Upper lobe of right lung (tissue), 1 donor: Measurements from ENCODE around the gene DEFB112. TPM values are rescaled to one million over a fixed set of nuclear protein-coding genes. Genes with fewer than 3 reads are reported as not detected.

Source experiments
- ATAC-seq: fragments of 200-7000 bp; cut with Tn5 transposase; one replicate; pipeline ENCODE4 v1.9.1; 2020; ENCODE audit warnings: mild to moderate bottlenecking, moderate library complexity
- DNase-seq: peaks from one replicate; pipeline ENCODE4 v3.0.0-alpha.2; 2020
- H3K27ac ChIP-seq: fragments of 200-600 bp; one replicate; pipeline ENCODE4 v1.8.0; 2022
- H3K27me3 ChIP-seq: fragments of 200-600 bp; one replicate; pipeline ENCODE4 v1.8.0; 2022; ENCODE audit warnings: mild to moderate bottlenecking
- H3K36me3 ChIP-seq: fragments of 200-600 bp; one replicate; pipeline ENCODE4 v1.8.0; 2022
- H3K4me1 ChIP-seq: fragments of 200-600 bp; one replicate; pipeline ENCODE4 v1.8.0; 2022
- H3K4me3 ChIP-seq: fragments of 200-600 bp; one replicate; pipeline ENCODE4 v1.8.0; 2022; ENCODE audit warnings: mild to moderate bottlenecking
- H3K9me3 ChIP-seq: fragments of 200-600 bp; one replicate; pipeline ENCODE4 v1.8.0; 2022
- intact Hi-C: fragments of 100-400 bp; cut with DNase I; formaldehyde crosslinking; loops from one replicate; pipeline ENCODE4 v1.11.0; 2022
- total RNA-seq: library from RNA; stranded (reverse); fragmentation: NEBNext Ultra II Directional; extraction: Animal tissue kit (Norgen Biotek cat#: 25700); gene quantifications from one replicate; pipeline ENCODE4 v1.2.1, GENCODE V29; 2021
- TF ChIP-seq, protein P1 (sequence below): fragments of 200-600 bp; IDR thresholded peaks from one replicate; pipeline ENCODE4 v1.8.0; 2022; ENCODE audit warnings: antibody characterized with exemption
- donor health status: DM: no; HTN: yes; CAD: no; lungs with severe emphysema.

The DEFB112 gene
- total RNA-seq, 1 donor from 2014 or later, result not detected

- intact Hi-C loops, result no loop called here
- ATAC-seq, result no peak
- no peak overlapping the region for H3K4me3 ChIP-seq
- no peak for DNase-seq
- H3K27ac ChIP-seq, result no peak overlapping the region
- H3K36me3 ChIP-seq, result no peaks in the 10 kb centered on the region
- no peaks in the 10 kb centered on the region for H3K4me1 ChIP-seq
- H3K9me3 ChIP-seq, result no peaks in the 10 kb centered on the region
- H3K27me3 ChIP-seq, result no peaks in the 10 kb centered on the region
- TF ChIP-seq, protein P1, sequence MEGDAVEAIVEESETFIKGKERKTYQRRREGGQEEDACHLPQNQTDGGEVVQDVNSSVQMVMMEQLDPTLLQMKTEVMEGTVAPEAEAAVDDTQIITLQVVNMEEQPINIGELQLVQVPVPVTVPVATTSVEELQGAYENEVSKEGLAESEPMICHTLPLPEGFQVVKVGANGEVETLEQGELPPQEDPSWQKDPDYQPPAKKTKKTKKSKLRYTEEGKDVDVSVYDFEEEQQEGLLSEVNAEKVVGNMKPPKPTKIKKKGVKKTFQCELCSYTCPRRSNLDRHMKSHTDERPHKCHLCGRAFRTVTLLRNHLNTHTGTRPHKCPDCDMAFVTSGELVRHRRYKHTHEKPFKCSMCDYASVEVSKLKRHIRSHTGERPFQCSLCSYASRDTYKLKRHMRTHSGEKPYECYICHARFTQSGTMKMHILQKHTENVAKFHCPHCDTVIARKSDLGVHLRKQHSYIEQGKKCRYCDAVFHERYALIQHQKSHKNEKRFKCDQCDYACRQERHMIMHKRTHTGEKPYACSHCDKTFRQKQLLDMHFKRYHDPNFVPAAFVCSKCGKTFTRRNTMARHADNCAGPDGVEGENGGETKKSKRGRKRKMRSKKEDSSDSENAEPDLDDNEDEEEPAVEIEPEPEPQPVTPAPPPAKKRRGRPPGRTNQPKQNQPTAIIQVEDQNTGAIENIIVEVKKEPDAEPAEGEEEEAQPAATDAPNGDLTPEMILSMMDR, result no peak
These were observed 26.7 kb upstream of the DEFB112 start for GRCh38 chr6:50076431-50076830.

GRCh38 chr6:50071921-50072320 lies 22.2 kb upstream of the DEFB112 start:
- Histone ChIP-seq H3K27ac (no peak overlapping the region), H3K27me3 (no peaks in the 10 kb centered on the region), H3K4me3 (no peak overlapping the region), H3K9me3 (no peaks in the 10 kb centered on the region), H3K4me1 (no peaks in the 10 kb centered on the region), H3K36me3 (no peaks in the 10 kb centered on the region)
- TF ChIP-seq, protein P1, result no peak
- intact Hi-C loops, result no loop called here
- DNase-seq (no peak), ATAC-seq (no peak)

DNA sequence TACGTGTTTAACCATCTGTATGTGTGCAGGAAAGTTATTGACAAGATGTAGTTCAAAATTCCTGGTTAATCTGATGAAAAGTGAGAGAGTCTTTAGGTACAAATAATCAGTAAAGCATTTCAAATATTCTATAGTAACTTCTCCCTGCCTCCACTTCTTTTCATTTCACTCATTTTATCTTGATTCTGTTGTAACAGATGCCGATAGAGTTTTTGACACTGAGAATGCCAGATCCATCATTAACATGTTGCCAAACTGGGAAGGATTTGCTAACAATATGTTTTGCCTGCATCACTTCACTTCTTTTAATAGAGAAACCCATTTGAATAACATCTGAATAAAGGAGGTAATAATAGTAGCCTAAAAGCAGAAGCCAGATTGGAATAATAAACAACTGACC lies 20.4 kb upstream of the DEFB112 start:
- no peaks in the 10 kb centered on the region for H3K4me1 ChIP-seq
- intact Hi-C loops, result no loop called here
- H3K4me3 ChIP-seq, result no peak overlapping the region
- no peak for ATAC-seq
- DNase-seq, result no peak
- no peaks in the 10 kb centered on the region for H3K27me3 ChIP-seq
- no peak overlapping the region for H3K27ac ChIP-seq
- no peaks in the 10 kb centered on the region for H3K36me3 ChIP-seq
- H3K9me3 ChIP-seq, result no peaks in the 10 kb centered on the region
- TF ChIP-seq, protein P1, result no peak

DNA sequence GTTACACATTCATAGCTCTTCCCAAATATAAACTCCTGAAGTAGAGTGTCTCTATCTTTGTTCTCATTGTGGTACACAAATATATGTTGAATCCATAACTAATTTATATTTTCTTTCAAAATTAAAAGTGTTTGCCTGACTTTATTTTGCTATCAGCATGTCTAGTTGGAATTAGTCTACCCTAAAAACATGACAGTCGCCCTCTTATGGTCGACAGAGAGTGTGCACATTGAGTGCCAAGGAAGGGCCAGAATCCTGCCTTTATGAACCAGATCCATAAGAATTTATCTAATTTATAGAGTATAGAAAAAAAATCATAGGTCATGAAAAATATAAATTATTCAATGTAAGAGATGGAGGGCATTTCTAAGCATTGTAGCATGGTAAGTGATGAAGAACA lies 12.3 kb upstream of the DEFB112 start:
- TF ChIP-seq, protein P1, result no peak
- intact Hi-C loops, result no loop called here
- no peak overlapping the region for H3K27ac ChIP-seq

DNA sequence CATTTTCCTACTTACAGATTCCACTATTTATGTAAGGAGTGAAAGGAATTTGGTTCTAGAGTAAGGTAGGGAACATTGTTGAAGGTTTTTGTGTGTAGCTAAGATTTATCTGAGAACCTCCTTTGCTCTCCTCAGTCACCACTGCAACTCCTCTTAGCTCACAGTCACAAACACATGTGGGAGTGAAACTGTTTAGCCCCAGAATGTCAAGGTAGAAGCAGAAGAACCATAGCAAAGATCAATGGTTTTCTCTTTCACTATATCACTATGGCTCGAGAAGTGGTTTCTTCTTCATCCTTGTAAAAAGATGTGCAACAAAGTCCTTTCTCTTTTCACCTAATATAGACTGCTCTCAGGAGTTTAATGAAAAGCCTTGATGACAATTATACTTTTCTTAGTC lies 6.5 kb upstream of the DEFB112 start:
- H3K36me3 ChIP-seq, result no peaks in the 10 kb centered on the region
- H3K9me3 ChIP-seq, result no peaks in the 10 kb centered on the region
- TF ChIP-seq, protein P1, result no peak
- no peak overlapping the region for H3K4me3 ChIP-seq
- intact Hi-C loops, result no loop called here
- H3K27me3 ChIP-seq, result no peaks in the 10 kb centered on the region
- H3K27ac ChIP-seq, result no peak overlapping the region
- no peaks in the 10 kb centered on the region for H3K4me1 ChIP-seq
- no peak for ATAC-seq
- no peak for DNase-seq

More for the DNA sequence above, 12.3 kb upstream of the DEFB112 start:
- H3K27me3 ChIP-seq, result no peaks in the 10 kb centered on the region
- H3K36me3 ChIP-seq, result no peaks in the 10 kb centered on the region
- H3K4me1 ChIP-seq, result no peaks in the 10 kb centered on the region
- DNase-seq, result no peak
- no peak for ATAC-seq
- no peaks in the 10 kb centered on the region for H3K9me3 ChIP-seq
- no peak overlapping the region for H3K4me3 ChIP-seq

DNA sequence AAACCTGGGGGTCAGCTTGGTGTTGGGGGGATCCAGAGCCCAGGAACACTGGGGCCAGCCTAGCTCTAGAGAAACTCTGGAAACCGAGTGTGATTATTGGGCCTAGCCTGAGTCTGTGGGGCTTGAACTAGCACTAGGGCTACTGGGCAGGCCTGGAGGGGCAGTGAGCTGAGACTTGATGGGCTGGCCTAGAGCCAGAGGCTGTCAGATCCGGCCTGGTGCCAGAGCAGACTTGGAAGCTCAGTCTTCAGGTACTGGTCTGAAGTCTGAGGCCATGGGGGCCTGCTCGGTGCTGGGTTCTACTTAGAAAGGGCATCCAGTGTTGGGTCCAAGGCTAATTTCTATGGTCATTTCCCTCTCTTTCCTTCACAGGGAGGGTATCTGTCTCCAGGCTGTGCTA lies 2.7 kb downstream of the DEFB112 start:
- TF ChIP-seq, protein P1, result no peak
- intact Hi-C loops, result no loop called here
- DNase-seq (no peak), ATAC-seq (no peak)
- Histone ChIP-seq H3K36me3 (no peaks in the 10 kb centered on the region), H3K9me3 (no peaks in the 10 kb centered on the region), H3K27me3 (no peaks in the 10 kb centered on the region), H3K27ac (no peak overlapping the region), H3K4me1 (no peaks in the 10 kb centered on the region), H3K4me3 (no peak overlapping the region)
